KG1 (cell line): ENCODE data around the gene GTPBP6.
"Not testable (repeated sequence)": the region's sequence is repeated elsewhere in the genome, so short reads cannot be mapped to it uniquely, and the experiment has no call there.

Experiments used
- DNase-seq: peaks from one replicate; lab custom pipeline; 2025; lab: John Stamatoyannopoulos, UW

Gene GTPBP6

GRCh38 chrX:351736-352135 is 33.1 kb upstream of the GTPBP6 start:
- DNase-seq, result no peak

- not testable (repeated sequence) for DNase-seq
Measured at GRCh38 chrX:351324-351641, 32.7 kb upstream of the GTPBP6 start.

- no peak for DNase-seq
Measured at GRCh38 chrX:350534-351323, 32.1 kb upstream of the GTPBP6 start.

- DNase-seq, result no peak
Measured at GRCh38 chrX:350148-350533, 31.5 kb upstream of the GTPBP6 start.

- DNase-seq, result no peak
Measured at GRCh38 chrX:349702-350101, 31.1 kb upstream of the GTPBP6 start.

GRCh38 chrX:349196-349595 is 30.6 kb upstream of the GTPBP6 start:
- DNase-seq, result no peak

GRCh38 chrX:348461-349117 is 30.0 kb upstream of the GTPBP6 start:
- no peak for DNase-seq

GRCh38 chrX:347351-348117 is 28.9 kb upstream of the GTPBP6 start:
- no peak for DNase-seq

GRCh38 chrX:346034-346813 is 27.6 kb upstream of the GTPBP6 start:
- DNase-seq, result no peak

- no peak for DNase-seq
Measured at GRCh38 chrX:345020-345925, 26.7 kb upstream of the GTPBP6 start.

- no peak for DNase-seq
Measured at GRCh38 chrX:344371-344901, 25.8 kb upstream of the GTPBP6 start.

GRCh38 chrX:341541-342101 is 23.0 kb upstream of the GTPBP6 start:
- DNase-seq, result no peak

GRCh38 chrX:340641-341423 is 22.2 kb upstream of the GTPBP6 start:
- DNase-seq, result no peak

GRCh38 chrX:340121-340520 is 21.5 kb upstream of the GTPBP6 start:
- no peak for DNase-seq

- no peak for DNase-seq
Measured at GRCh38 chrX:338836-339400, 20.3 kb upstream of the GTPBP6 start.

GRCh38 chrX:338281-338835 is 19.8 kb upstream of the GTPBP6 start:
- DNase-seq, result no peak

GRCh38 chrX:337331-337831 is 18.8 kb upstream of the GTPBP6 start:
- DNase-seq, result no peak

- DNase-seq, result no peak
Measured at GRCh38 chrX:336227-336626, 17.6 kb upstream of the GTPBP6 start.

- no peak for DNase-seq
Measured at GRCh38 chrX:335758-336155, 17.2 kb upstream of the GTPBP6 start.
